Measurements from ENCODE around the gene MCUB. TPM values are rescaled to one million over a fixed set of nuclear protein-coding genes. Genes with fewer than 3 reads are reported as not detected.

Gene MCUB
- total RNA-seq, 5 donors from 2014 or later (not counting 1 experiment from before 2014, with no cell fraction given): 88.9 to 139 (median 122) TPM

- POLR2A ChIA-PET: no interaction called here
- peaks cover 38 to 44% (median 38%) of the 10 kb centered on the region in 3 donors for H3K4me1 Mint-ChIP-seq
- ATAC-seq (replicated peaks in 1 of 4): no peak
Observed at GRCh38 chr4:109703664-109704361, 143.8 kb downstream of the MCUB start.

GRCh38 chr4:109708435-109708834 lies 148.4 kb downstream of the MCUB start:
- Histone ChIP-seq H3K4me1 (ENCODE audit: control insufficient read depth in 1 of 2, extremely low read depth in 1 of 2, insufficient read depth in 2 of 2, low read length in 2 of 2) (peaks cover 0 to 5% of the 10 kb centered on the region in 2 experiments), H3K9me3 (no peaks in the 10 kb centered on the region), H3K27ac (ENCODE audit: low read length) (no peak overlapping the region), H3K4me3 (ENCODE audit: control insufficient read depth in 1 of 2, extremely low read depth in 1 of 2, low read length in 1 of 2) (no peak overlapping the region), H3K27me3 (replicated peaks in 1 of 2; ENCODE audit: control insufficient read depth in 2 of 2, extremely low read depth in 1 of 2, insufficient read depth in 2 of 2, low read length in 1 of 2) (no peaks in the 10 kb centered on the region), H3K36me3 (ENCODE audit: control insufficient read depth in 2 of 2, extremely low read depth in 1 of 2, insufficient read depth in 1 of 2, low read length in 1 of 2) (peaks cover 0 to 2% of the 10 kb centered on the region in 2 donors)
- H3K4me1 Mint-ChIP-seq: peaks cover 7 to 8% (median 7%) of the 10 kb centered on the region in 3 donors
- H3K27me3 Mint-ChIP-seq: no peaks in the 10 kb centered on the region
- ChIA-PET CTCF (interaction anchor here in 1 of 2 donors (0.6 kb wide), 1 partner anchor 1645 kb away, joined by 3 read pairs; no protein-coding TSS in a partner anchor), POLR2A (no interaction called here)
- H3K9me3 Mint-ChIP-seq: no peaks in the 10 kb centered on the region
- no peak for ATAC-seq (replicated peaks in 1 of 4)
- no peak overlapping the region for H3K27ac Mint-ChIP-seq
- no CpG with 5 or more reads among the region's 2 CpGs for WGBS (ENCODE audit: insufficient coverage)
- H3K36me3 Mint-ChIP-seq: peaks cover 11% of the 10 kb centered on the region
- DNase-seq: no peak
- H3K4me3 Mint-ChIP-seq: no peak overlapping the region

More at GRCh38 chr4:109703664-109704361, 143.8 kb downstream of the MCUB start:
- Mint-ChIP-seq H3K36me3 (peaks cover 5% of the 10 kb centered on the region), H3K27ac (peak overlapping the region; percentile 87 to 88), H3K9me3 (no peaks in the 10 kb centered on the region), H3K4me3 (peak overlapping the region; percentile 87 to 98 (median 91)), H3K27me3 (no peaks in the 10 kb centered on the region)
- Histone ChIP-seq H3K27ac (ENCODE audit: low read length) (peak overlapping the region; percentile 66), H3K9me3 (no peaks in the 10 kb centered on the region), H3K36me3 (ENCODE audit: control insufficient read depth in 2 of 2, extremely low read depth in 1 of 2, insufficient read depth in 1 of 2, low read length in 1 of 2) (peaks cover 0 to 2% of the 10 kb centered on the region in 2 donors), H3K27me3 (replicated peaks in 1 of 2; ENCODE audit: control insufficient read depth in 2 of 2, extremely low read depth in 1 of 2, insufficient read depth in 2 of 2, low read length in 1 of 2) (no peaks in the 10 kb centered on the region), H3K4me1 (ENCODE audit: control insufficient read depth in 1 of 2, extremely low read depth in 1 of 2, insufficient read depth in 2 of 2, low read length in 2 of 2) (peaks cover 6 to 24% of the 10 kb centered on the region in 2 experiments), H3K4me3 (ENCODE audit: control insufficient read depth in 1 of 2, extremely low read depth in 1 of 2, low read length in 1 of 2) (peak overlapping the region; percentile 82 to 85)
- WGBS (ENCODE audit: insufficient coverage): 6% methylated on average over 5 of the region's 11 CpGs
- no peak for DNase-seq
- CTCF ChIA-PET: interaction anchor here (0.9 to 1.9 kb wide), 6 partner anchors 26 to 144 kb away, joined by 3 to 10 read pairs (median 4); partner anchors contain the start of genes MCUB (in 1 of the 2) and PLA2G12A (in 1 of the 2)

- CTCF ChIA-PET: no interaction called here
- ATAC-seq (replicated peaks in 1 of 4): no peak
- H3K36me3 Mint-ChIP-seq: peaks cover 11% of the 10 kb centered on the region
Observed at GRCh38 chr4:109708990-109709389, 148.9 kb downstream of the MCUB start.

GRCh38 chr4:109713500-109713899 lies 153.5 kb downstream of the MCUB start:
- ATAC-seq (replicated peaks in 1 of 4) (no peak), DNase-seq (no peak)
- no peaks in the 10 kb centered on the region for H3K4me1 Mint-ChIP-seq
- H3K4me1 ChIP-seq (ENCODE audit: control insufficient read depth in 1 of 2, extremely low read depth in 1 of 2, insufficient read depth in 2 of 2, low read length in 2 of 2): no peaks in the 10 kb centered on the region
- H3K36me3 Mint-ChIP-seq: peaks cover 31% of the 10 kb centered on the region
- H3K36me3 ChIP-seq (ENCODE audit: control insufficient read depth in 2 of 2, extremely low read depth in 1 of 2, insufficient read depth in 1 of 2, low read length in 1 of 2): peaks cover 8 to 17% of the 10 kb centered on the region in 2 donors
- ChIA-PET CTCF (no interaction called here), POLR2A (interaction anchor here in 1 of 2 donors (0.6 kb wide), 1 partner anchor 57 kb away, joined by 7 read pairs; no protein-coding TSS in a partner anchor)
- H3K9me3 Mint-ChIP-seq: no peaks in the 10 kb centered on the region
- H3K27me3 ChIP-seq (replicated peaks in 1 of 2; ENCODE audit: control insufficient read depth in 2 of 2, extremely low read depth in 1 of 2, insufficient read depth in 2 of 2, low read length in 1 of 2): no peaks in the 10 kb centered on the region
- no CpG with 5 or more reads among the region's 3 CpGs for WGBS (ENCODE audit: insufficient coverage)
- no peak overlapping the region for H3K27ac Mint-ChIP-seq
- no peak overlapping the region for H3K27ac ChIP-seq (ENCODE audit: low read length)
- H3K27me3 Mint-ChIP-seq: no peaks in the 10 kb centered on the region
- no peak overlapping the region for H3K4me3 ChIP-seq (ENCODE audit: control insufficient read depth in 1 of 2, extremely low read depth in 1 of 2, low read length in 1 of 2)
- no peaks in the 10 kb centered on the region for H3K9me3 ChIP-seq
- H3K4me3 Mint-ChIP-seq: no peak overlapping the region

More at GRCh38 chr4:109708990-109709389, 148.9 kb downstream of the MCUB start:
- no peaks in the 10 kb centered on the region for H3K4me1 ChIP-seq (ENCODE audit: control insufficient read depth in 1 of 2, extremely low read depth in 1 of 2, insufficient read depth in 2 of 2, low read length in 2 of 2)
- H3K9me3 ChIP-seq: no peaks in the 10 kb centered on the region
- H3K27ac Mint-ChIP-seq: no peak overlapping the region
- no peaks in the 10 kb centered on the region for H3K9me3 Mint-ChIP-seq
- H3K4me3 ChIP-seq (ENCODE audit: control insufficient read depth in 1 of 2, extremely low read depth in 1 of 2, low read length in 1 of 2): no peak overlapping the region
- H3K36me3 ChIP-seq (ENCODE audit: control insufficient read depth in 2 of 2, extremely low read depth in 1 of 2, insufficient read depth in 1 of 2, low read length in 1 of 2): peaks cover 0 to 4% of the 10 kb centered on the region in 2 donors
- H3K27ac ChIP-seq (ENCODE audit: low read length): no peak overlapping the region
- no peaks in the 10 kb centered on the region for H3K27me3 Mint-ChIP-seq
- WGBS (ENCODE audit: insufficient coverage): 100% methylated on average over 1 of the region's 1 CpG
- no peak overlapping the region for H3K4me3 Mint-ChIP-seq
- no peaks in the 10 kb centered on the region for H3K27me3 ChIP-seq (replicated peaks in 1 of 2; ENCODE audit: control insufficient read depth in 2 of 2, extremely low read depth in 1 of 2, insufficient read depth in 2 of 2, low read length in 1 of 2)
- no peak for DNase-seq
- peaks cover 3 to 4% (median 3%) of the 10 kb centered on the region in 3 donors for H3K4me1 Mint-ChIP-seq
- POLR2A ChIA-PET: no interaction called here

- no peak overlapping the region for H3K27ac Mint-ChIP-seq
- POLR2A ChIA-PET: no interaction called here
- peaks cover 8 to 17% of the 10 kb centered on the region in 2 donors for H3K36me3 ChIP-seq (ENCODE audit: control insufficient read depth in 2 of 2, extremely low read depth in 1 of 2, insufficient read depth in 1 of 2, low read length in 1 of 2)
- H3K4me1 ChIP-seq (ENCODE audit: control insufficient read depth in 1 of 2, extremely low read depth in 1 of 2, insufficient read depth in 2 of 2, low read length in 2 of 2): no peaks in the 10 kb centered on the region
- H3K4me3 ChIP-seq (ENCODE audit: control insufficient read depth in 1 of 2, extremely low read depth in 1 of 2, low read length in 1 of 2): no peak overlapping the region
- WGBS (ENCODE audit: insufficient coverage): no CpG with 5 or more reads among the region's 1 CpG
- no peaks in the 10 kb centered on the region for H3K27me3 Mint-ChIP-seq
- CTCF ChIA-PET: no interaction called here
- H3K4me1 Mint-ChIP-seq: peaks cover 7 to 16% (median 7%) of the 10 kb centered on the region in 3 donors
- H3K9me3 ChIP-seq: no peaks in the 10 kb centered on the region
- H3K9me3 Mint-ChIP-seq: no peaks in the 10 kb centered on the region
- H3K4me3 Mint-ChIP-seq: no peak overlapping the region
- no peak overlapping the region for H3K27ac ChIP-seq (ENCODE audit: low read length)
- no peak for DNase-seq
- H3K36me3 Mint-ChIP-seq: peaks cover 25% of the 10 kb centered on the region
- no peak for ATAC-seq (replicated peaks in 1 of 4)
- H3K27me3 ChIP-seq (replicated peaks in 1 of 2; ENCODE audit: control insufficient read depth in 2 of 2, extremely low read depth in 1 of 2, insufficient read depth in 2 of 2, low read length in 1 of 2): no peaks in the 10 kb centered on the region
Observed at GRCh38 chr4:109718759-109719158, 158.7 kb downstream of the MCUB start.

- H3K27ac Mint-ChIP-seq: no peak overlapping the region
- ATAC-seq (replicated peaks in 1 of 4) (no peak), DNase-seq (no peak)
- Histone ChIP-seq H3K4me1 (ENCODE audit: control insufficient read depth in 1 of 2, extremely low read depth in 1 of 2, insufficient read depth in 2 of 2, low read length in 2 of 2) (no peaks in the 10 kb centered on the region), H3K27me3 (replicated peaks in 1 of 2; ENCODE audit: control insufficient read depth in 2 of 2, extremely low read depth in 1 of 2, insufficient read depth in 2 of 2, low read length in 1 of 2) (no peaks in the 10 kb centered on the region), H3K36me3 (ENCODE audit: control insufficient read depth in 2 of 2, extremely low read depth in 1 of 2, insufficient read depth in 1 of 2, low read length in 1 of 2) (peaks cover 8 to 12% of the 10 kb centered on the region in 2 donors), H3K9me3 (no peaks in the 10 kb centered on the region), H3K27ac (ENCODE audit: low read length) (no peak overlapping the region), H3K4me3 (ENCODE audit: control insufficient read depth in 1 of 2, extremely low read depth in 1 of 2, low read length in 1 of 2) (no peak overlapping the region)
- peaks cover 7 to 23% (median 10%) of the 10 kb centered on the region in 3 donors for H3K4me1 Mint-ChIP-seq
- H3K9me3 Mint-ChIP-seq: no peaks in the 10 kb centered on the region
- no peak overlapping the region for H3K4me3 Mint-ChIP-seq
- peaks cover 25% of the 10 kb centered on the region for H3K36me3 Mint-ChIP-seq
- H3K27me3 Mint-ChIP-seq: no peaks in the 10 kb centered on the region
- WGBS (ENCODE audit: insufficient coverage): no CpG with 5 or more reads among the region's 4 CpGs
- ChIA-PET CTCF (interaction anchor here in 1 of 2 donors (0.7 kb wide), 1 partner anchor 804 kb away, joined by 3 read pairs; no protein-coding TSS in a partner anchor), POLR2A (no interaction called here)
Observed at GRCh38 chr4:109719604-109720003, 159.6 kb downstream of the MCUB start.
